Neural cell (in vitro differentiated cells): Measurements from ENCODE around the gene PTPRQ. TPM values are rescaled to one million over a fixed set of nuclear protein-coding genes. Genes with fewer than 3 reads are reported as not detected.

Experiments
- H2AFZ ChIP-seq: fragments of 200-600, 300-800 bp; sonication (generic), shearing (Covaris generic); 2 replicates; pipeline ENCODE4 v1.6.0; 2014; ENCODE audit warnings: low read depth, mild to moderate bottlenecking, antibody characterized with exemption, low read length, moderate library complexity
- H3F3A ChIP-seq: fragments of 200-600 bp; shearing (Covaris generic); 2 replicates; pipeline ENCODE4 v1.6.1; 2016; ENCODE audit warnings: mild to moderate bottlenecking, moderate library complexity, mixed read lengths, antibody characterized with exemption, low read length; ENCODE audit not compliant: insufficient read depth, poor library complexity, severe bottlenecking
- H3K27ac ChIP-seq: fragments of 200-600, 300-800 bp; sonication (generic), shearing (Covaris generic); 2 replicates; pipeline ENCODE4 v1.5.1; 2014; ENCODE audit warnings: mild to moderate bottlenecking, low read length, moderate library complexity
- H3K27me3 ChIP-seq: fragments of 300-800, 200-600 bp; sonication (generic), shearing (Covaris generic); 2 replicates; pipeline ENCODE4 v1.6.0; 2014; ENCODE audit warnings: mild to moderate bottlenecking, low read depth, low read length, moderate library complexity; ENCODE audit not compliant: insufficient read depth
- H3K36me3 ChIP-seq: fragments of 300-800, 200-600 bp; sonication (generic), shearing (Covaris generic); 2 replicates; pipeline ENCODE4 v1.5.1; 2014; ENCODE audit warnings: mild to moderate bottlenecking, antibody characterized with exemption, low read length, moderate library complexity; ENCODE audit not compliant: insufficient read depth
- H3K4me2 ChIP-seq: fragments of 300-800, 200-600 bp; sonication (generic), shearing (Covaris generic); 2 replicates; pipeline ENCODE4 v1.6.0; 2014; ENCODE audit warnings: mild to moderate bottlenecking, low read length
- H3K4me3 ChIP-seq: fragments of 300-800, 200-600 bp; sonication (generic), shearing (Covaris generic); 2 replicates; pipeline ENCODE4 v1.5.1; 2014; ENCODE audit warnings: mild to moderate bottlenecking, low read length, moderate library complexity
- H3K79me2 ChIP-seq: fragments of 200-600 bp; shearing (Covaris generic); replicated peaks from 2 replicates; pipeline ENCODE4 v1.6.0; 2014; ENCODE audit warnings: mild to moderate bottlenecking, low read length, moderate library complexity; ENCODE audit not compliant: insufficient read depth
- H3K9ac ChIP-seq: fragments of 300-800, 200-600 bp; sonication (generic), shearing (Covaris generic); 2 replicates; pipeline ENCODE4 v1.6.1; 2016; ENCODE audit warnings: mild to moderate bottlenecking, low read length, mixed read lengths
- H3K9me2 ChIP-seq: fragments of 200-600 bp; shearing (Covaris generic); 2 replicates; pipeline ENCODE4 v1.6.1; 2016; ENCODE audit warnings: mild to moderate bottlenecking, low read length, mixed read lengths; ENCODE audit not compliant: insufficient read depth
- H3K9me3 ChIP-seq: fragments of 200-600, 300-800 bp; sonication (generic), shearing (Covaris generic); 2 replicates; pipeline ENCODE4 v1.6.1; 2016; ENCODE audit warnings: mild to moderate bottlenecking, mixed run types, low read length, moderate library complexity, mixed read lengths
- H4K20me1 ChIP-seq: fragments of 200-600 bp; shearing (Covaris generic); 2 replicates; pipeline ENCODE4 v1.6.1; 2016; ENCODE audit warnings: mild to moderate bottlenecking, mixed run types; ENCODE audit not compliant: insufficient read depth
- EP300 ChIP-seq: fragments of 450-650 bp; conservative IDR thresholded peaks from 2 replicates; pipeline ENCODE4 v1.6.1; 2014; ENCODE audit warnings: antibody characterized with exemption, mild to moderate bottlenecking, moderate library complexity; ENCODE audit not compliant: poor library complexity, severe bottlenecking
- EZH2 ChIP-seq: fragments of 200-600, 300-800 bp; shearing (Covaris generic), sonication (generic); IDR thresholded peaks from 2 replicates; pipeline ENCODE4 v1.6.1; 2014; ENCODE audit warnings: antibody characterized with exemption, low read length, borderline replicate concordance, mild to moderate bottlenecking; ENCODE audit not compliant: insufficient read depth, poor library complexity, severe bottlenecking
- MXI1 ChIP-seq: fragments of 450-650 bp; conservative IDR thresholded peaks from 2 replicates; pipeline ENCODE4 v1.6.1; 2014; ENCODE audit warnings: antibody characterized with exemption, mild to moderate bottlenecking; ENCODE audit not compliant: poor library complexity, severe bottlenecking
- POLR2AphosphoS5 ChIP-seq: IDR thresholded peaks from 2 replicates; pipeline ENCODE4 v1.6.1; 2012
- RAD21 ChIP-seq: fragments of 450-650 bp; conservative IDR thresholded peaks from 2 replicates; pipeline ENCODE4 v1.6.1; 2014; ENCODE audit warnings: antibody characterized with exemption, mild to moderate bottlenecking, moderate library complexity
- REST ChIP-seq: IDR thresholded peaks from 2 replicates; pipeline ENCODE4 v1.6.1; 2012; ENCODE audit warnings: borderline replicate concordance
- SMC3 ChIP-seq: fragments of 450-650 bp; conservative IDR thresholded peaks from 2 replicates; pipeline ENCODE4 v1.6.1; 2014; ENCODE audit warnings: antibody characterized with exemption, mild to moderate bottlenecking, moderate library complexity; ENCODE audit not compliant: poor library complexity
- TAF1 ChIP-seq: IDR thresholded peaks from 2 replicates; pipeline ENCODE4 v1.6.1; 2012; ENCODE audit warnings: low read depth
- polyA plus RNA-seq: library from polyadenylated mRNA; depleted of rRNA; stranded (reverse); fragments of >200 nt; gene quantifications from 2 replicates; pipeline ENCODE4 v1.2.3, GENCODE V29; 2014
- TF ChIP-seq, protein P1 (sequence below): fragments of 450-650 bp; IDR thresholded peaks from 2 replicates; pipeline ENCODE4 v1.5.1; 2014; ENCODE audit warnings: antibody characterized with exemption, mild to moderate bottlenecking, moderate library complexity; ENCODE audit not compliant: poor library complexity, severe bottlenecking

PTPRQ gene
- polyA plus RNA-seq, 1 donor from 2014 or later = not detected

- Histone ChIP-seq H3K36me3 (no peaks in the 10 kb centered on the region), H3K27me3 (no peaks in the 10 kb centered on the region), H3K9me3 (no peaks in the 10 kb centered on the region), H4K20me1 (no peaks in the 10 kb centered on the region), H3K9ac (no peak overlapping the region), H3K4me3 (no peak overlapping the region), H3K79me2 (no peaks in the 10 kb centered on the region), H3K4me2 (no peak overlapping the region), H3F3A (no peaks in the 10 kb centered on the region), H3K27ac (no peak overlapping the region), H3K9me2 (no peaks in the 10 kb centered on the region), H2AFZ (no peak overlapping the region)
- TF ChIP-seq MXI1 (no peak), EP300 (no peak), TAF1 (no peak), REST (no peak), EZH2 (no peak), RAD21 (no peak), SMC3 (no peak), POLR2AphosphoS5 (no peak)
- TF ChIP-seq, protein P1, sequence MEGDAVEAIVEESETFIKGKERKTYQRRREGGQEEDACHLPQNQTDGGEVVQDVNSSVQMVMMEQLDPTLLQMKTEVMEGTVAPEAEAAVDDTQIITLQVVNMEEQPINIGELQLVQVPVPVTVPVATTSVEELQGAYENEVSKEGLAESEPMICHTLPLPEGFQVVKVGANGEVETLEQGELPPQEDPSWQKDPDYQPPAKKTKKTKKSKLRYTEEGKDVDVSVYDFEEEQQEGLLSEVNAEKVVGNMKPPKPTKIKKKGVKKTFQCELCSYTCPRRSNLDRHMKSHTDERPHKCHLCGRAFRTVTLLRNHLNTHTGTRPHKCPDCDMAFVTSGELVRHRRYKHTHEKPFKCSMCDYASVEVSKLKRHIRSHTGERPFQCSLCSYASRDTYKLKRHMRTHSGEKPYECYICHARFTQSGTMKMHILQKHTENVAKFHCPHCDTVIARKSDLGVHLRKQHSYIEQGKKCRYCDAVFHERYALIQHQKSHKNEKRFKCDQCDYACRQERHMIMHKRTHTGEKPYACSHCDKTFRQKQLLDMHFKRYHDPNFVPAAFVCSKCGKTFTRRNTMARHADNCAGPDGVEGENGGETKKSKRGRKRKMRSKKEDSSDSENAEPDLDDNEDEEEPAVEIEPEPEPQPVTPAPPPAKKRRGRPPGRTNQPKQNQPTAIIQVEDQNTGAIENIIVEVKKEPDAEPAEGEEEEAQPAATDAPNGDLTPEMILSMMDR = no peak
These were observed 235.5 kb downstream of the PTPRQ start for GRCh38 chr12:80679346-80680131.

DNA sequence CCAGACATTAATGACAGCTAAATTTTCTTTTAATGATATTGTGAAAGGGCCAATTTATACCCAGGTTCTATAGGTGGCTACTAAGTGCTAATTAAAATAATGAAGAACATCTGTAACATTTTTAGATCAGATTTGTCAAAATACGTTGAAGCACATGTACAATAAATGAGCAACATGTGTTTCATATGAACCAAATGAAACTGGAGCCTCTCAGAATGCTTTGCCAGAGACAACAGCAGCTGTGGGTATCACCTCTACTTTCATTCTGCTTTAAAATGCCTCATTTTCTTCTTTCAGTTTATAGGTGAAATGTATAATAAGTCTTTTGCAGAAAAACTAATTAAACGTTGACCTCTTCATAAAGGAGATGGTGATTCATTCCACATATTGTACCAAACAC, 237.3 kb downstream of the PTPRQ start:
- Histone ChIP-seq H3K4me3 (no peak overlapping the region), H3F3A (no peaks in the 10 kb centered on the region), H2AFZ (no peak overlapping the region), H3K79me2 (no peaks in the 10 kb centered on the region), H3K9ac (no peak overlapping the region), H3K27ac (no peak overlapping the region), H3K9me3 (no peaks in the 10 kb centered on the region), H4K20me1 (no peaks in the 10 kb centered on the region), H3K9me2 (no peaks in the 10 kb centered on the region), H3K27me3 (no peaks in the 10 kb centered on the region), H3K36me3 (no peaks in the 10 kb centered on the region), H3K4me2 (no peak overlapping the region)
- TF ChIP-seq, protein P1 = no peak
- no peak for TF ChIP-seq TAF1
- TF ChIP-seq POLR2AphosphoS5 = no peak
- TF ChIP-seq EZH2 = no peak
- no peak for TF ChIP-seq RAD21
- no peak for TF ChIP-seq REST
- no peak for TF ChIP-seq SMC3
- TF ChIP-seq MXI1 = no peak
- TF ChIP-seq EP300 = no peak
